Cardiac muscle cell (in vitro differentiated cells and primary cell): ENCODE results near the gene CLIC5. TPM values are rescaled to one million over a fixed set of nuclear protein-coding genes. Genes with fewer than 3 reads are reported as not detected.

Experiments used
- DNase-seq, 2 donors: peaks; one replicate each; pipeline versions ENCODE4 v3.0.0 to v3.0.0-alpha.2; 2010 to 2017; ENCODE audit warnings: low read depth in 1 of 2, low spot score in 1 of 2
- H3K27ac ChIP-seq: fragments of 200-600 bp; sonication (generic); 2 replicates; pipeline ENCODE4 v1.5.1; 2016
- H3K27me3 ChIP-seq: fragments of 200-600 bp; sonication (generic); 2 replicates; pipeline ENCODE4 v1.6.0; 2016; ENCODE audit warnings: control low read depth
- H3K36me3 ChIP-seq: fragments of 200-600 bp; sonication (generic); 2 replicates; pipeline ENCODE4 v1.5.1; 2016; ENCODE audit warnings: control low read depth
- H3K4me1 ChIP-seq: fragments of 200-600 bp; sonication (generic); 2 replicates; pipeline ENCODE4 v1.8.1; 2017; ENCODE audit warnings: low read depth, mild to moderate bottlenecking, mixed run types
- H3K4me3 ChIP-seq: fragments of 200-600 bp; sonication (generic); 2 replicates; pipeline ENCODE4 v1.5.1; 2016; ENCODE audit warnings: mild to moderate bottlenecking
- H3K9me3 ChIP-seq: fragments of 200-600 bp; sonication (generic); 2 replicates; pipeline ENCODE4 v1.5.1; 2017; ENCODE audit warnings: low read depth, mild to moderate bottlenecking, control low read depth
- polyA plus RNA-seq: library from polyadenylated mRNA; unstranded; fragments of >200 nt; fragmentation: Nextera tagmentation; extraction: Ambion mirVana; gene quantifications from 2 replicates; pipeline ENCODE4 v1.2.1, GENCODE V29; 2016
- total RNA-seq: library from RNA; depleted of rRNA; stranded (reverse); fragments of >200 nt; gene quantifications from 2 replicates; pipeline ENCODE4 v1.2.3, GENCODE V29; 2016
- TF ChIP-seq, protein P1 (sequence below): IDR thresholded peaks from 2 replicates; pipeline ENCODE4 v1.5.1; 2012; ENCODE audit warnings: low read depth, mild to moderate bottlenecking, low read length

CLIC5 gene
- total and polyA plus RNA-seq, 2 experiments from 2014 or later = 10.5 to 24.5 TPM

DNA sequence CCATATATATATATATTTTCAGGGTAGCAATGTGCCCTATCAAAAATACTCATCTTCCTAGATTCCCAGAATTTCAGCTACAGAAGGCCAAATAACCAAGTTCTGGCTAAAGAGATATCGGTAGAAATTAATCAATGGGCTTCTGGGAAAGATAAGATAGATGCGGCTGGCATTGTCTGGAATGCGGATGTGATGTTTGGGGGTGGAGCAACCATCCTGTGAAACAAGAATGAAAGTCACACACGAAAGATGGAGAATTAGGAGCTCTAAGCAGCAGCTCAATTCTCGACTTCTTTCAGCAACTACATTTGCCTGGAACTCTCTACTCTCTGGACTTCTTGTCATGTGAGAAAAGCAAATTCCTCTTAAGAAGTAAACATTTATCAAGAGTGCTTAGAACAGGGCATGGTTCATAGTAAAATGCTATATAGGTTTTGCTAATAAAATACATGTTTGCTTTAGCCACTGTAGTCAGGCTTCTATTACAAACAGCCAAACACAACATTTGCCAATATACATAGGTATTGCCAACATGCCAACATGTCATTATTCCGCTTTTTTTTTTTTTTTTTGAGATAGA, 90.8 kb downstream of the CLIC5 start:
- Histone ChIP-seq H3K36me3 (no peaks in the 10 kb centered on the region), H3K4me1 (peaks cover 3% of the 10 kb centered on the region), H3K27ac (no peak overlapping the region), H3K27me3 (no peaks in the 10 kb centered on the region), H3K9me3 (no peaks in the 10 kb centered on the region), H3K4me3 (no peak overlapping the region)
- DNase-seq = peak in 1 of 2 donors; percentile 43
- TF ChIP-seq, protein P1, sequence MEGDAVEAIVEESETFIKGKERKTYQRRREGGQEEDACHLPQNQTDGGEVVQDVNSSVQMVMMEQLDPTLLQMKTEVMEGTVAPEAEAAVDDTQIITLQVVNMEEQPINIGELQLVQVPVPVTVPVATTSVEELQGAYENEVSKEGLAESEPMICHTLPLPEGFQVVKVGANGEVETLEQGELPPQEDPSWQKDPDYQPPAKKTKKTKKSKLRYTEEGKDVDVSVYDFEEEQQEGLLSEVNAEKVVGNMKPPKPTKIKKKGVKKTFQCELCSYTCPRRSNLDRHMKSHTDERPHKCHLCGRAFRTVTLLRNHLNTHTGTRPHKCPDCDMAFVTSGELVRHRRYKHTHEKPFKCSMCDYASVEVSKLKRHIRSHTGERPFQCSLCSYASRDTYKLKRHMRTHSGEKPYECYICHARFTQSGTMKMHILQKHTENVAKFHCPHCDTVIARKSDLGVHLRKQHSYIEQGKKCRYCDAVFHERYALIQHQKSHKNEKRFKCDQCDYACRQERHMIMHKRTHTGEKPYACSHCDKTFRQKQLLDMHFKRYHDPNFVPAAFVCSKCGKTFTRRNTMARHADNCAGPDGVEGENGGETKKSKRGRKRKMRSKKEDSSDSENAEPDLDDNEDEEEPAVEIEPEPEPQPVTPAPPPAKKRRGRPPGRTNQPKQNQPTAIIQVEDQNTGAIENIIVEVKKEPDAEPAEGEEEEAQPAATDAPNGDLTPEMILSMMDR = no peak

- DNase-seq = peak in 1 of 2 donors; percentile 35
- no peak overlapping the region for H3K27ac ChIP-seq
- H3K4me1 ChIP-seq = no peaks in the 10 kb centered on the region
- H3K36me3 ChIP-seq = no peaks in the 10 kb centered on the region
- no peaks in the 10 kb centered on the region for H3K9me3 ChIP-seq
- no peak overlapping the region for H3K4me3 ChIP-seq
- TF ChIP-seq, protein P1 = no peak
- no peaks in the 10 kb centered on the region for H3K27me3 ChIP-seq
Observed at GRCh38 chr6:45923831-45924391, 91.7 kb downstream of the CLIC5 start.

GRCh38 chr6:45922728-45923351, 92.8 kb downstream of the CLIC5 start:
- Histone ChIP-seq H3K9me3 (no peaks in the 10 kb centered on the region), H3K4me3 (no peak overlapping the region), H3K36me3 (no peaks in the 10 kb centered on the region), H3K27ac (no peak overlapping the region), H3K27me3 (no peaks in the 10 kb centered on the region), H3K4me1 (no peaks in the 10 kb centered on the region)
- peak; percentile 65 to 89 for DNase-seq
- TF ChIP-seq, protein P1 = peak; percentile 85

DNA sequence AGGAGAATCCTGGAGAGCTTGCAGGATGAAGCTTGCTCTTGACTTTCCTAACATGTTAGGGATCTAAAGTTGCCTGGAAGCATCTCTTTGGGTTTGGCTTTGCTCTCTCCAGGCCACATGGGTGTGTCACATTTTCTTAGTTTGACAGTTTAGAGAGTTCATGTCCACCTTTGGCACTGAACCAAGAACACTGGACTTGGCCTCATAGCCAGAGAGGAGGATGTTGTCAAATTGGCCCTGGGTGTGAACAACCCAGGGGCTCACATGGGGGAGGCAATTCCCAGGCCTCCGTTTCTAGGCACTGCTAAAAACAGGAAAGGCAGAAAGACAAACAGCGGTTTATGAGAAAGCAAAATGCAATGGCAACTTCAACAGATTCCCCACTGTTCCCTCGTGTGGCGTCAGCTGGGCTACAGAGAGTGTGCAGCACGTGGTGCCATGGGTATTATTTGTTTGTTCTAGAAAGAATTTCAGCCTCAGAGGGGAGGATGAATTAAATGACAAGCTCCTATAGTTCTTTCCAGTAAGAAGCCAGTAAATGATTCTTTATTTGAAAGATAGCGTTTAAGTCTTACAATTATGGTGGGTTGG, 93.9 kb downstream of the CLIC5 start:
- H3K36me3 ChIP-seq = no peaks in the 10 kb centered on the region
- DNase-seq = peak in 1 of 2 donors; percentile 10
- no peak overlapping the region for H3K27ac ChIP-seq
- no peak overlapping the region for H3K4me3 ChIP-seq
- H3K9me3 ChIP-seq = no peaks in the 10 kb centered on the region
- H3K27me3 ChIP-seq = no peaks in the 10 kb centered on the region
- TF ChIP-seq, protein P1 = no peak
- no peaks in the 10 kb centered on the region for H3K4me1 ChIP-seq

DNA sequence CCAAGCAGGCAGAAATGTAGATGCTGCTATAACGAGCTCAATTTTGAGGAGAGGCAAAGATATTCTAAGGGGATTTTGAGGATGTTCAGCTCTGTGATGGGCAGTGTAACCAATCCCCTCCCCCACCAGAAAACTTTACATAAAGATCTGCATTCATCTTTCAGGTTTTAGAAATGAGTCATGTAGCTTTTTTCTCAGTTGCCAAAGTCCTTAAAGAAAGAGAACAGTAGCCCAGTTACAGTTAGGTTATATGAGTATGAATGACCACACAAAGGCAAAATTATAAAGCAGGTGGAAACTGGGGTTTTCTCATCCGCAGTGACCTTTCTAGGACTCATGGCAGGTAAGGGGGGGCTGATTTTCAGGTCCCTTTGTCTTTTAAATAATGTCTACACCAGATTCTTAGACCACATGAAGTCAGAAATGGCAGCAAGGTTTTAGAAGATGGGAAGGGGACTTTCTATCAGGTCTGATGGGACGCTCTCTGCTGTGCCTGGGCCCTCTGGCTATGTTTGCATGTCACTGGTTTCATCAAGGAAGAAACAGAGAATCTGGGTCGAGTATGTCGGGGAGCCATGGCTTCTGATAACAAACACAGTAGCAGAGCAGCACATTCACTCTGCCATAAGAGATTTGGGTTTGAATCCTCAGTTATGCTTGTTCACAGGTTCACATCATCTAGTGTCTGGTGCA, 94.7 kb downstream of the CLIC5 start:
- Histone ChIP-seq H3K4me3 (no peak overlapping the region), H3K36me3 (no peaks in the 10 kb centered on the region), H3K4me1 (no peaks in the 10 kb centered on the region), H3K9me3 (no peaks in the 10 kb centered on the region), H3K27ac (no peak overlapping the region), H3K27me3 (no peaks in the 10 kb centered on the region)
- no peak for DNase-seq
- TF ChIP-seq, protein P1 = no peak
